Ectodermal cell (in vitro differentiated cells): ENCODE measurements around the gene LPCAT3.
"Not testable (repeated sequence)": the region's sequence is repeated elsewhere in the genome, so short reads cannot be mapped to it uniquely, and the experiment has no call there.

Experiments used
- H3K27ac ChIP-seq: 2 replicates; pipeline ENCODE4 v1.7.0; 2013; ENCODE audit warnings: mild to moderate bottlenecking, low read depth, low read length; ENCODE audit not compliant: insufficient read depth, poor library complexity, severe bottlenecking
- H3K27me3 ChIP-seq: 2 replicates; pipeline ENCODE4 v1.7.0; 2013; ENCODE audit warnings: mild to moderate bottlenecking, low read length; ENCODE audit not compliant: insufficient read depth, control insufficient read depth, poor library complexity, severe bottlenecking
- H3K36me3 ChIP-seq: one replicate; pipeline ENCODE4 v1.7.0; 2013; ENCODE audit warnings: low read length; ENCODE audit not compliant: control insufficient read depth, insufficient read depth
- H3K4me1 ChIP-seq: one replicate; pipeline ENCODE4 v1.7.0; 2013; ENCODE audit warnings: low read length; ENCODE audit not compliant: control insufficient read depth, insufficient read depth
- H3K4me3 ChIP-seq: 2 replicates; pipeline ENCODE4 v1.7.0; 2013; ENCODE audit warnings: low read depth, low read length, control low read depth; ENCODE audit not compliant: insufficient read depth
- H3K9me3 ChIP-seq: 2 replicates; pipeline ENCODE4 v1.7.0; 2013; ENCODE audit warnings: mild to moderate bottlenecking, low read length, moderate library complexity; ENCODE audit not compliant: control insufficient read depth
- WGBS, 2 experiments: methylation state at CpG; one replicate each; pipeline ENCODE4 v1.1.7; 2013; ENCODE audit warnings: missing lambda C conversion rate in 2 of 2; 5-methylcytosine and 5-hydroxymethylcytosine counted together

LPCAT3 gene

DNA sequence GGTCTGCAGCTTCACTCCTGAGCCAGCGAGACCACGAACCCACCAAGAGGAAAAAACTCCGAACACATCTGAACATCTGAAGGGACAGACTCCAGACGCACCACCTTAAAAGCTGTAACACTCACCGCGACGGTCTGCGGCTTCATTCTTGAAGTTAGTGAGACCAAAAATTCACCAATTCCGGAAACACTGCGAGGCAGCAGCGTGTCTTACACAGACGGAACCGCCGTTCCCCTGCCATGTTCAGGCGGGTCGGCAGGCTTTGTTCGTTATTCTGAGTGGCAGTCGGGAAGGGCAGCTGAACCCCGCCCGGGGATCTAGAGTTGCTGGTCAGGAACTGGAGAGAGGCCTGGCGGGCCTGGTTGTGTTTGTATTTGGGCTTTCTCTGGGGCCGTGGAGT is 20.3 kb upstream of the LPCAT3 start:
- no peak overlapping the region for H3K27ac ChIP-seq
- H3K36me3 ChIP-seq: no peaks in the 10 kb centered on the region
- no peaks in the 10 kb centered on the region for H3K27me3 ChIP-seq
- H3K4me3 ChIP-seq: no peak overlapping the region
- no peaks in the 10 kb centered on the region for H3K9me3 ChIP-seq
- 96% methylated on average over 22 of the region's 22 CpGs for WGBS, 2 experiments
- H3K4me1 ChIP-seq: no peaks in the 10 kb centered on the region

DNA sequence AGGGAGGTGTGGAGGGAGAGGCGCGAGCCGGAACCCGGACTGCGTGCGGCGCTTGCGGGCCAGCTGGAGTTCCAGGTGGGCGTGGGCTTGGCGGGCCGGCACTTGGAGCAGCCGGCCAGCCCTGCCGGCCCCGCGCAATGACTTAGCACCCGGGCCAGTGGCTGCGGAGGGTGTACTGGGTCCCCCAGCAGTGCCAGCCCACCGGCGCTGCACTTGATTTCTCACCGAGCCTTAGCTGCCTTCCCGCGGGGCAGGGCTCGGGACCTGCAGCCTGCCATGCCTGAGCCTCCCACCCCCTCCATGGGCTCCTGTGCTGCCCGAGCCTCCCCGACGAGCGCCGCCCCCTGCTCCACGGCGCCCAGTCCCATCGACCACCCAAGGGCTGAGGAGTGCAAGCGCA is 19.1 kb upstream of the LPCAT3 start:
- WGBS, 2 experiments: 94 to 95% methylated on average over 32 of the region's 32 CpGs
- H3K4me3 ChIP-seq, H3K36me3 ChIP-seq, H3K9me3 ChIP-seq, H3K27ac ChIP-seq, H3K4me1 ChIP-seq, H3K27me3 ChIP-seq: not testable (repeated sequence)

DNA sequence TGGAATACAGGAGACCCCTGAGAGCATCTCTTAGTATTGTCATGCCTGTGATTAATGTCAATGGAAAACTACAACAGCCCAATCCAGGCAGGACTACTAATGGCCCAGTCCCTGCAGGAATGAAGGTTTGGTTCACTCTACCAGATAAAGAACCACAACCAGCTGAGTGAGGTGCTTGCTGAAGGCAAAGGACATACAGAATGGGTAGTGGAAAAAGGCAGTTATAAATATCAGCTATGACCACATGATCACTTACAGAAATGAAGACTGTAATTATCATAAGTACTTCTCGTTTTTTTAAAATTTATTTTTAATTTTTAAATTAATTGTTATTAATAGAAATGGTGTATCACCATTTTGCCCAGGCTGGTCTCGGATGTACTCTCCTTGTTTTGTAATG is 17.2 kb upstream of the LPCAT3 start:
- Histone ChIP-seq H3K4me1 (no peaks in the 10 kb centered on the region), H3K36me3 (no peaks in the 10 kb centered on the region), H3K27ac (no peak overlapping the region), H3K9me3 (no peaks in the 10 kb centered on the region), H3K4me3 (no peak overlapping the region), H3K27me3 (no peaks in the 10 kb centered on the region)
- no CpG with 5 or more reads among the region's 2 CpGs for WGBS, 2 experiments

DNA sequence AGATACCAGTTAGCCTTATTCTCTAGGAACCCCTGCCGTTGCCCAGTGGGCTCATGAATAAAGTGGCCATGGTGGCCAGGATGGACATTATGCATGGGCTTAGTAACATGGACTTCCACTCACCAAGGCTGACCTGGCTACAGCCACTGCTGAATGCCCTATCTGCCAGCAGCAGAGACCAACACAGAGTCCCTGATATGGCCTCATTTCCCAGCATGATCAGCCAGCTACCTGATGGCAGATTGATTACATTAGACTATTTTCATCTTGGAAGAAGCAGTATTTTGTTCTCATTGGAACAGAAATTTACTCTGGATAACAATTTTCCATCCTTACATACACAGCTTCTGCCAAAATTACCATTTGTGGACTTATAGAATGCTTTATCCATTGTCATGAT is 16.2 kb upstream of the LPCAT3 start:
- Histone ChIP-seq H3K27me3 (no peaks in the 10 kb centered on the region), H3K4me3 (no peak overlapping the region), H3K9me3 (no peaks in the 10 kb centered on the region), H3K36me3 (no peaks in the 10 kb centered on the region), H3K4me1 (no peaks in the 10 kb centered on the region), H3K27ac (no peak overlapping the region)
- WGBS, 2 experiments: 84 to 100% methylated on average over 1 of the region's 1 CpG

DNA sequence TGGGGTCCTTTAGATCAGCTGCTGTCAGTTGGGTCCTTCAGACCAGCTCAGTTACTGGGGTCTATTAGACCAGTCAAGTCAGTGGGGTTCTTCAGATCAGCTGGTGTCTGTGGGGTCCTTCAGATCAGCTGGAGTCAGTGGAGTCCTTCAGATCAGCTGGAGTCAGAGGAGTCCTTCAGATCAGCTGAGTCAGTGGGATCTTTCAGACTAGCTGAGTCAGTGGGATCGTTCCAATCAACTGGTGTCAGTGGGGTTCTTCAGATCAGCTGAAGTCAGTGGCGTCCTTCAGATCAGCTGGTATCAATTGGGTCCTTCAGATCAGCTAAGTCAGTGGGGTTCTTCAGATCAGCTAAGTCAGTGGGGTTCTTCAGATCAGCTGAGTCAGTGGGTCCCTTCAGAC is 14.7 kb upstream of the LPCAT3 start:
- no peaks in the 10 kb centered on the region for H3K9me3 ChIP-seq
- 91 to 94% methylated on average over 2 of the region's 2 CpGs for WGBS, 2 experiments
- H3K4me1 ChIP-seq: no peaks in the 10 kb centered on the region

DNA sequence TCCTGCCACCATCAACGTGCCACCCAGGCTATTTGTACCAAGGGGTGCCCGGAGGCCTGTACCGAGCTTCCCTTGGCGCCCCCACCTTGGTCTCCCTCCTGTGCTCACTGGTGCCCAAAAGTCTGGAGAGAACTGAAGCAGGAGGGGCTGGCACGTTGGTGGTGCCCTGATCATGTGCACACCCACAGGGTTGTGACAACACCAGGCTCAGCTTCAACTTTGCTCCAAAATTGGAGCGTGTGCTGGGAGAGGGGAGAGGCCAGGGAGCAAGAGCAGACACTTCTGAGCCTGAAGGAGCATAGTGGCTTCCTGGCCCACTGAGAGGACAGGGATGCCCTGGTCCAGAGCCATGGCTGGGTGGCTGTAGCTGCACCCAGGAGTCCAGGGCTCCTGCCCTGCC is 13.0 kb upstream of the LPCAT3 start:
- 87 to 88% methylated on average over 6 of the region's 6 CpGs for WGBS, 2 experiments
- H3K36me3 ChIP-seq: no peaks in the 10 kb centered on the region
- H3K4me3 ChIP-seq: no peak overlapping the region
- H3K4me1 ChIP-seq: no peaks in the 10 kb centered on the region
- H3K27me3 ChIP-seq: no peaks in the 10 kb centered on the region
- H3K27ac ChIP-seq: no peak overlapping the region
- no peaks in the 10 kb centered on the region for H3K9me3 ChIP-seq

More for the DNA sequence above, 14.7 kb upstream of the LPCAT3 start:
- Histone ChIP-seq H3K27ac (no peak overlapping the region), H3K27me3 (no peaks in the 10 kb centered on the region), H3K4me3 (no peak overlapping the region), H3K36me3 (no peaks in the 10 kb centered on the region)

DNA sequence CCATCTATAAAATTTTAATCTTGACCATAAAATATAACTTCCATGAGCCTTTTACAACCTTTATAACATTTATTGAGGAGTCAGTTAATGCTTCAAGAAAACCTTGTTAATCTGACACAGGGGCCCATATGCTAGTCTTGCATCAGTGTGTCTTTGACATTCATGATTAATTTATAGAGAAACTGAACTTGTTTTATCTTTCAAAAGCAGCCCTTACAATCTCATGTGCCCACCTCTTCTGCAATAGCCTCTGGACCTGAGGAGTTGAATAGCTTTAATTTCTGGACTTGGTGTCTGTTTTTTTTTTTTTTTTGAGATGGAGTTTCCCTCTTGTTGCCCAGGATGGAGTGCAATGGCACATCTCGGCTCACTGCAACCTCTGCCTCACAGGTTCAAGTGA is 8.6 kb upstream of the LPCAT3 start:
- Histone ChIP-seq H3K36me3 (no peaks in the 10 kb centered on the region), H3K27me3 (no peaks in the 10 kb centered on the region)
- WGBS, 2 experiments: 91 to 95% methylated on average over 1 of the region's 1 CpG

DNA sequence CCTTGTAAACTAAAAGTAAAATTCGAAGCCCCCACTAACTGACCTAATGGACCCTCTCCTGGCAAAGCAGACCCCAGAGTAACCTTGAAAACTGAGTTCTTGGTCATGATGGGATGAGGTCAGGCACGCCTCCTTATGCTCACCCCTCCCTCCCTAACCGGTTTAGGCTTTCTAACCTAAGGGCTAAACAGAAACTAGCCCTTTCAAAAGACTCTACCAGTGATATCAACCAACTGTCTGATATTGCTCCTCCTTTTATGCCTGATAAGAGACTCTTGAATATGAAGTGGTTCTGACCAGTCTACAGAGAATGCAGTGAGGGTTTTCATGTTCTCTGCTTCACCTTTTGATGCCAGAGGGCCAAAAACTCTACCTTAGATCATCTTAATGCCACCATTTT is 4.8 kb upstream of the LPCAT3 start:
- Histone ChIP-seq H3K36me3 (no peaks in the 10 kb centered on the region), H3K27ac (no peak overlapping the region), H3K4me3 (no peak overlapping the region), H3K27me3 (no peaks in the 10 kb centered on the region), H3K9me3 (no peaks in the 10 kb centered on the region), H3K4me1 (no peaks in the 10 kb centered on the region)
- 82 to 84% methylated on average over 3 of the region's 3 CpGs for WGBS, 2 experiments

More for the DNA sequence above, 8.6 kb upstream of the LPCAT3 start:
- Histone ChIP-seq H3K27ac (no peak overlapping the region), H3K9me3 (no peaks in the 10 kb centered on the region), H3K4me3 (no peak overlapping the region), H3K4me1 (no peaks in the 10 kb centered on the region)

DNA sequence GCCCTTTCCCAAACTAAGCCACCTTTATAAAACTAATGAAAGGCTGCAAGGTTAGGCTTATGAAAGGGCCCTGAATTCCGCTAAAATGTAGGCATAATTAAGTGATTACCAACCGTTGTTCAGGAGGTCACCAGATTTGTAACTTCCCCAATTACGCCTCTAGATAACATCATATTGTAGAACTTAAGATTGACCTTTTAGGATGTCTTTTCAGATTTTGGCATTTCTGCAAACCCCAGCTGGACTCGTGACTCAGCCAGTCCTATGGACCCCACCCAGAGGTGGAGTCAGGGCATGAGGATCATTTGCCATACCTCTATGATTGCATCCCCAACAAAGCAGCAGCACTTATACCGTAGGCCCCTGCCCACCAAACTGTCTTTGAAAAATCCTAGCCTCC is 3.7 kb upstream of the LPCAT3 start:
- no peak overlapping the region for H3K27ac ChIP-seq
- WGBS, 2 experiments: 94 to 95% methylated on average over 5 of the region's 5 CpGs
- no peaks in the 10 kb centered on the region for H3K36me3 ChIP-seq
- H3K4me3 ChIP-seq: no peak overlapping the region
- H3K4me1 ChIP-seq: peaks cover 6% of the 10 kb centered on the region
- no peaks in the 10 kb centered on the region for H3K27me3 ChIP-seq
- no peaks in the 10 kb centered on the region for H3K9me3 ChIP-seq

DNA sequence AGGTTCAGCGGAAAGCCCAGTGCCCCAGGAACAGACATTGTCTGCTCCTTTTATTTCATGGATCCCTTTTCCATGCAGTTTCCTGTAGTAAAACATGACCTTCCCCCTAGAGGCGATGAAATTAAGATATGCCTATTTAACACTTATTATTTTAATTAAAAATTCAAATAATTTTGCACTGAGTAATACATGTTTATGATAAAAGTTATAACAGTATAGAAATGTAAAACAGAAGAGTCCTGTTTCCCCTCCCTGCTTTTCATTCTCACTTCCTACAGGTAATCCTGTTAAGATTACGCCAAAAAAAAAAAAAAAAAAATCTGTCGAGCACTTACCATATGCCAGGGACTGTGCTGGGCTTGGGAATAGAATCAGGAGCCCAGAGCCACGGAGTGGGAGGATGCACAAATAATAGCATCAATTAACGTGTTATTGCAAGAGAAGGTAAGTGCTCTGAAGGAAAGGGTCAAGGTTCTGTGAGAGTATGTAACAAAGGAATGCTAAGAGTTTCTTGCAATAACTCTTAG is 830 bp upstream of the LPCAT3 start:
- Histone ChIP-seq H3K4me1 (peaks cover 6% of the 10 kb centered on the region), H3K36me3 (no peaks in the 10 kb centered on the region), H3K4me3 (peak overlapping the region; percentile 88), H3K27ac (no peak overlapping the region), H3K9me3 (no peaks in the 10 kb centered on the region), H3K27me3 (no peaks in the 10 kb centered on the region)
- WGBS, 2 experiments: 15 to 22% methylated on average over 5 of the region's 6 CpGs

DNA sequence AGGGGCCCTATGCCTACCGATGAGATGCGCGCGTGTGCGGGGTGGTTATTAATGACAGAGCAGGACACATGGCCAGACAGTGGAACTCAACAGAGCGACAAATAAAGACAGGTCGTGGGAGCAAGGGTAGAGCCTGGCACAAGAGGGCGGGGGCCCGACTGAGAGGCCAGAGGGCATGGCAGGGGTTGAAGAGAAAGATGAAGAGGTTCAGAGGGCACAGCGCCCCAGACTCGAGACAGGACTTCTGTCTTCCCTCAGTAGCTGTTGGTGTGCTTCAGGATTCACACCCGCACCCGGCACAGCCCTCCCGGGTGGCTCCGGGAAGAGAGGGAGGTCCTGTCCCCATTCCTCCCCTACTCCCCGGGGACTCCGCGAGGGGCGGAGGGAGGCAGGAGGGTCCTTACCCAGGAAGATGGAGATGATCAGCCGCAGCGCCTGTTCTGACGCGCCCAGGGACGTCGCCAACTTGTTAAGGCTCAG is 366 bp downstream of the LPCAT3 start:
- H3K4me3 ChIP-seq: peak overlapping the region; percentile 88
- H3K27me3 ChIP-seq: no peaks in the 10 kb centered on the region
- peaks cover 6% of the 10 kb centered on the region for H3K4me1 ChIP-seq
- 2 to 3% methylated on average over 25 of the region's 25 CpGs for WGBS, 2 experiments
- peaks cover 7% of the 10 kb centered on the region for H3K36me3 ChIP-seq
- H3K9me3 ChIP-seq: no peaks in the 10 kb centered on the region
- no peak overlapping the region for H3K27ac ChIP-seq
